ENCODE data around the gene RAB30. TPM values are rescaled to one million over a fixed set of nuclear protein-coding genes. Genes with fewer than 3 reads are reported as not detected.
"Not testable (repeated sequence)": the region's sequence is repeated elsewhere in the genome, so short reads cannot be mapped to it uniquely, and the experiment has no call there.

Gene RAB30
- polyA plus RNA-seq, 3 donors: 0.11 to 0.67 (median 0.54) TPM

GRCh38 chr11:82969811-82970210 is 101.9 kb downstream of the RAB30 start:
- H4K20me1 ChIP-seq (ENCODE audit: insufficient read depth, low read length): no peaks in the 10 kb centered on the region

GRCh38 chr11:82967381-82967780 is 104.3 kb downstream of the RAB30 start:
- Histone ChIP-seq H3K27me3 (ENCODE audit: control insufficient read depth in 2 of 2, insufficient read depth in 2 of 2, low read length in 2 of 2) (no peaks in the 10 kb centered on the region), H4K20me1 (ENCODE audit: insufficient read depth, low read length) (no peaks in the 10 kb centered on the region), H3K4me2 (replicated peaks; ENCODE audit: extremely low read depth, low read length, poor library complexity, severe bottlenecking) (no peak overlapping the region), H3K4me3 (replicated peaks in 1 of 3; ENCODE audit: low read depth in 2 of 3, low read length in 3 of 3) (no peak overlapping the region), H2AFZ (ENCODE audit: insufficient read depth, low read depth, low read length, poor library complexity, severe bottlenecking) (no peak overlapping the region), H3K9ac (ENCODE audit: insufficient read depth, low read length, poor library complexity, severe bottlenecking) (no peak overlapping the region), H3K4me1 (ENCODE audit: control insufficient read depth in 1 of 2, insufficient read depth in 2 of 2, low read length in 2 of 2) (no peaks in the 10 kb centered on the region), H3K36me3 (replicated peaks in 1 of 2; ENCODE audit: control insufficient read depth in 1 of 2, insufficient read depth in 2 of 2, low read length in 2 of 2) (no peaks in the 10 kb centered on the region), H3K79me2 (ENCODE audit: insufficient read depth, low read length) (no peaks in the 10 kb centered on the region), H3K9me3 (replicated peaks in 1 of 2; ENCODE audit: control insufficient read depth in 1 of 2, insufficient read depth in 1 of 2, low read length in 2 of 2) (peaks cover 0 to 4% of the 10 kb centered on the region in 2 donors), H3K27ac (ENCODE audit: low read depth in 1 of 2, low read length in 2 of 2) (no peak overlapping the region)
- H3K4me3 Mint-ChIP-seq: no peak overlapping the region
- no peak overlapping the region for H3K27ac Mint-ChIP-seq
- peaks cover 0 to 7% (median 0%) of the 10 kb centered on the region in 3 donors for H3K27me3 Mint-ChIP-seq (ENCODE audit: low read depth in 3 of 3)
- intact Hi-C loops (cut with micrococcal nuclease): no loop called here
- peaks cover 6% of the 10 kb centered on the region for H3K4me1 Mint-ChIP-seq
- WGBS (ENCODE audit: insufficient coverage): 100% methylated on average over 1 of the region's 4 CpGs
- no peak for DNase-seq
- TF ChIP-seq CTCF (IDR thresholded peaks at IDR 0.05): no peak
- H3K9me3 Mint-ChIP-seq: peaks cover 0 to 11% (median 8%) of the 10 kb centered on the region in 7 donors
- H3K36me3 Mint-ChIP-seq: no peaks in the 10 kb centered on the region

More at GRCh38 chr11:82969811-82970210, 101.9 kb downstream of the RAB30 start:
- 83% methylated on average over 1 of the region's 4 CpGs for WGBS (ENCODE audit: insufficient coverage)
- Histone ChIP-seq H3K9me3 (replicated peaks in 1 of 2; ENCODE audit: control insufficient read depth in 1 of 2, insufficient read depth in 1 of 2, low read length in 2 of 2) (peaks cover 0 to 4% of the 10 kb centered on the region in 2 donors), H3K4me2 (replicated peaks; ENCODE audit: extremely low read depth, low read length, poor library complexity, severe bottlenecking) (no peak overlapping the region), H3K4me1 (ENCODE audit: control insufficient read depth in 1 of 2, insufficient read depth in 2 of 2, low read length in 2 of 2) (no peaks in the 10 kb centered on the region), H3K36me3 (replicated peaks in 1 of 2; ENCODE audit: control insufficient read depth in 1 of 2, insufficient read depth in 2 of 2, low read length in 2 of 2) (no peaks in the 10 kb centered on the region), H2AFZ (ENCODE audit: insufficient read depth, low read depth, low read length, poor library complexity, severe bottlenecking) (no peak overlapping the region), H3K27ac (ENCODE audit: low read depth in 1 of 2, low read length in 2 of 2) (no peak overlapping the region), H3K4me3 (replicated peaks in 1 of 3; ENCODE audit: low read depth in 2 of 3, low read length in 3 of 3) (no peak overlapping the region), H3K79me2 (ENCODE audit: insufficient read depth, low read length) (no peaks in the 10 kb centered on the region), H3K9ac (ENCODE audit: insufficient read depth, low read length, poor library complexity, severe bottlenecking) (no peak overlapping the region), H3K27me3 (ENCODE audit: control insufficient read depth in 2 of 2, insufficient read depth in 2 of 2, low read length in 2 of 2) (no peaks in the 10 kb centered on the region)
- intact Hi-C loops (cut with micrococcal nuclease): no loop called here
- Mint-ChIP-seq H3K4me1 (peaks cover 6% of the 10 kb centered on the region), H3K9me3 (peaks cover 0 to 11% (median 7%) of the 10 kb centered on the region in 7 donors), H3K27ac (no peak overlapping the region), H3K27me3 (ENCODE audit: low read depth in 3 of 3) (peaks cover 0 to 7% (median 0%) of the 10 kb centered on the region in 3 donors), H3K4me3 (no peak overlapping the region), H3K36me3 (no peaks in the 10 kb centered on the region)
- no peak for TF ChIP-seq CTCF (IDR thresholded peaks at IDR 0.05)
- no peak for DNase-seq

GRCh38 chr11:82962021-82962420 is 109.7 kb downstream of the RAB30 start:
- H3K79me2 ChIP-seq (ENCODE audit: insufficient read depth, low read length); H3K4me2 ChIP-seq (replicated peaks; ENCODE audit: extremely low read depth, low read length, poor library complexity, severe bottlenecking); H4K20me1 ChIP-seq (ENCODE audit: insufficient read depth, low read length); H3K9me3 ChIP-seq (replicated peaks in 1 of 2; ENCODE audit: control insufficient read depth in 1 of 2, insufficient read depth in 1 of 2, low read length in 2 of 2); H3K36me3 Mint-ChIP-seq; H2AFZ ChIP-seq (ENCODE audit: insufficient read depth, low read depth, low read length, poor library complexity, severe bottlenecking); intact Hi-C loops (cut with micrococcal nuclease); H3K27me3 Mint-ChIP-seq (ENCODE audit: low read depth in 3 of 3); H3K4me3 Mint-ChIP-seq; DNase-seq; H3K4me1 Mint-ChIP-seq; H3K27ac Mint-ChIP-seq; H3K4me1 ChIP-seq (ENCODE audit: control insufficient read depth in 1 of 2, insufficient read depth in 2 of 2, low read length in 2 of 2); H3K36me3 ChIP-seq (replicated peaks in 1 of 2; ENCODE audit: control insufficient read depth in 1 of 2, insufficient read depth in 2 of 2, low read length in 2 of 2); H3K9ac ChIP-seq (ENCODE audit: insufficient read depth, low read length, poor library complexity, severe bottlenecking); H3K27ac ChIP-seq (ENCODE audit: low read depth in 1 of 2, low read length in 2 of 2); H3K27me3 ChIP-seq (ENCODE audit: control insufficient read depth in 2 of 2, insufficient read depth in 2 of 2, low read length in 2 of 2); H3K4me3 ChIP-seq (replicated peaks in 1 of 3; ENCODE audit: low read depth in 2 of 3, low read length in 3 of 3); H3K9me3 Mint-ChIP-seq: not testable (repeated sequence)

Data from CD14-positive monocyte (primary cell).